HepG2 (cell line): ENCODE measurements around the gene TOR2A. TPM values are rescaled to one million over a fixed set of nuclear protein-coding genes. Genes with fewer than 3 reads are reported as not detected.

Experiments used
- CBX2 ChIP-seq, 2 experiments: fragments of 200-600 bp in 1 of 2; sonication (generic); formaldehyde crosslinking in 1 of 2; IDR thresholded peaks; 2 replicates each; pipeline versions ENCODE4 v1.7.0 to v1.8.1; 2018 to 2022; ENCODE audit warnings: low read depth in 2 of 2, low read length in 1 of 2, mild to moderate bottlenecking in 1 of 2, missing genetic modification reagents in 1 of 2
- ISL2 ChIP-seq: sonication (generic); formaldehyde crosslinking; IDR thresholded peaks from 2 replicates; pipeline ENCODE4 v1.5.0; 2020; ENCODE audit warnings: missing genetic modification reagents
- JDP2 ChIP-seq: sonication (generic); formaldehyde crosslinking; IDR thresholded peaks from 2 replicates; pipeline ENCODE4 v1.8.1; 2022; ENCODE audit warnings: missing genetic modification reagents, borderline replicate concordance
- NFE2L1 ChIP-seq: sonication (generic); formaldehyde crosslinking; IDR thresholded peaks from 2 replicates; pipeline ENCODE4 v1.4.0; 2020; ENCODE audit warnings: missing genetic modification reagents, mild to moderate bottlenecking, borderline replicate concordance
- REST ChIP-seq, 2 experiments: IDR thresholded peaks; 2 replicates each; pipeline ENCODE4 v1.6.1; 2011 to 2012; ENCODE audit warnings: low read length in 2 of 2, borderline replicate concordance in 1 of 2, low read depth in 1 of 2, mild to moderate bottlenecking in 1 of 2, moderate library complexity in 1 of 2
- RFX1 ChIP-seq: fragments of 450-650 bp; IDR thresholded peaks from 2 replicates; pipeline ENCODE4 v1.6.1; 2017
- ZNF24 ChIP-seq: fragments of 450-650 bp; IDR thresholded peaks from 2 replicates; pipeline ENCODE4 v1.6.1; 2017; ENCODE audit warnings: antibody characterized with exemption, mild to moderate bottlenecking
- ZNF281 ChIP-seq: sonication (generic); formaldehyde crosslinking; IDR thresholded peaks from 2 replicates; pipeline ENCODE4 v1.4.0; 2020; ENCODE audit warnings: missing genetic modification reagents, borderline replicate concordance
- ZNF431 ChIP-seq: sonication (generic); formaldehyde crosslinking; IDR thresholded peaks from 2 replicates; pipeline ENCODE4 v1.9.0; 2022; ENCODE audit warnings: missing genetic modification reagents, low read depth, mild to moderate bottlenecking, borderline replicate concordance
- ZNF501 ChIP-seq: sonication (generic); formaldehyde crosslinking; IDR thresholded peaks from 2 replicates; pipeline ENCODE4 v1.5.1; 2020; ENCODE audit warnings: mild to moderate bottlenecking, moderate library complexity, missing genetic modification reagents
- ZNF556 ChIP-seq: sonication (generic); formaldehyde crosslinking; IDR thresholded peaks from 2 replicates; pipeline ENCODE4 v1.4.0; 2020; ENCODE audit warnings: mild to moderate bottlenecking, missing genetic modification reagents, borderline replicate concordance
- ZNF563 ChIP-seq: sonication (generic); formaldehyde crosslinking; IDR thresholded peaks from 2 replicates; pipeline ENCODE4 v1.8.0; 2022; ENCODE audit warnings: mild to moderate bottlenecking, moderate library complexity, missing genetic modification reagents
- ZNF570 ChIP-seq: sonication (generic); formaldehyde crosslinking; IDR thresholded peaks from 2 replicates; pipeline ENCODE4 v1.4.0; 2020; ENCODE audit warnings: mild to moderate bottlenecking, missing genetic modification reagents, borderline replicate concordance
- ZNF639 ChIP-seq: conservative IDR thresholded peaks from 2 replicates; pipeline ENCODE4 v1.6.1; 2018; ENCODE audit warnings: missing genetic modification reagents
- ZNF687 ChIP-seq: sonication (generic); formaldehyde crosslinking; IDR thresholded peaks from 2 replicates; pipeline ENCODE4 v1.5.1; 2020; ENCODE audit warnings: mild to moderate bottlenecking, missing genetic modification reagents, moderate library complexity
- ZNF878 ChIP-seq: sonication (generic); formaldehyde crosslinking; IDR thresholded peaks from 2 replicates; pipeline ENCODE4 v1.8.1; 2023; ENCODE audit warnings: mild to moderate bottlenecking, missing genetic modification reagents, moderate library complexity
- polyA plus RNA-seq, 8 experiments: library from polyadenylated mRNA; depleted of rRNA in 3 of 8; stranded (reverse) in 7 of 8; unstranded in 1 of 8; fragments of >200 nt; fragmentation: Illumina TruSeq in 4 of 8; extraction: Trizol in 4 of 8; gene quantifications; 2 replicates each; pipeline versions ENCODE4 v1.2.1 to v1.2.3, GENCODE V29; 2011 to 2016; ENCODE audit warnings: low read depth in 4 of 8, missing spikeins in 1 of 8, mixed read lengths in 1 of 8; ENCODE audit not compliant: insufficient read depth in 1 of 8
- total RNA-seq, 5 experiments: library from RNA; depleted of rRNA; stranded (reverse); fragments of >200 nt; fragmentation: Illumina TruSeq; extraction: Trizol; gene quantifications; 2 replicates each; pipeline ENCODE4 v1.2.3, GENCODE V29; 2016; ENCODE audit warnings: low read depth in 1 of 5

Gene TOR2A
- total and polyA plus RNA-seq, 2 of the 13 experiments (the other 11 are each of a cell fraction or from before 2014, with no cell fraction given): 3.5 to 7.2 TPM

GRCh38 chr9:127734747-127735529, at the start of gene TOR2A (continued):
- no peak; the same call in 1 of the 2 replicates for TF ChIP-seq ZNF563 (CRISPR knock-in tag)
- TF ChIP-seq ZNF281: no peak
- TF ChIP-seq ZNF570 (CRISPR knock-in tag): no peak
- no peak for TF ChIP-seq CBX2 (IDR thresholded peaks at IDR 0.05; ENCODE audit: low read depth, low read length)
- no peak for TF ChIP-seq CBX2 (CRISPR knock-in tag; IDR thresholded peaks at IDR 0.05; ENCODE audit: low read depth)
- TF ChIP-seq RFX1: peak; percentile 99
- no peak for TF ChIP-seq ZNF431 (CRISPR knock-in tag)
- TF ChIP-seq ZNF556 (CRISPR knock-in tag): peak; percentile 61
- no peak; the same call in 1 of the 2 replicates for TF ChIP-seq NFE2L1 (CRISPR knock-in tag)
- peak; percentile 87 for TF ChIP-seq ZNF501 (CRISPR knock-in tag)
- peak; percentile 84 for TF ChIP-seq ZNF687 (CRISPR knock-in tag)
- no peak for TF ChIP-seq REST (IDR thresholded peaks at IDR 0.05; ENCODE audit: borderline replicate concordance in 1 of 2, low read depth in 1 of 2, low read length in 2 of 2)
- TF ChIP-seq ISL2 (CRISPR knock-in tag): peak; percentile 21; the same call in 1 of the 2 replicates
- TF ChIP-seq ZNF639: no peak
- no peak for TF ChIP-seq JDP2 (CRISPR knock-in tag)
- no peak for TF ChIP-seq ZNF24
- no peak for TF ChIP-seq ZNF878 (CRISPR knock-in tag)
